GM18499 (cell line): ENCODE results near the gene STXBP6.
"Not testable (repeated sequence)": the region's sequence is repeated elsewhere in the genome, so short reads cannot be mapped to it uniquely, and the experiment has no call there.

Experiments
- ATAC-seq: cut with Tn5 transposase; IDR thresholded peaks from one replicate; pipeline ENCODE4 v1.9.1; 2021; ENCODE audit warnings: moderate number of reproducible peaks; ENCODE audit not compliant: insufficient read depth, unreplicated experiment

STXBP6 gene

DNA sequence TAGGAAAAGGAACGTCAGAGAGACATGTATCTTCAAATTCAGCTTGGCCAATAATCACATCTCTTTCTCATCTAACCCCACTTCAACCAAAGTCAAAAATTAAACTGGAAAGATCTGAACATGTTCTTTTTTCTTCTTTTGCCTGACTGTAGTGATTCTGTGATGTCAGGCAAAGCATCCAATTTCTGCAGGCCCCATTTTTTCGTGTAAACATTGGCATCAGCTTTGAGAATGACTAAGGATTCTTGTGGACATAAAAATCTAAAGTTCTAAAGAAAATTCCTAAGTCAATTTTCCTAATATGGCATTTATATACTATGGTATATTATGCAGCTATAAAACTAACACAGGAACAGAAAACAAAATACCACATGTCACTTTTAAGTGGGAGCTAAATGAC lies 89.1 kb downstream of the STXBP6 start:
- ATAC-seq = no peak

DNA sequence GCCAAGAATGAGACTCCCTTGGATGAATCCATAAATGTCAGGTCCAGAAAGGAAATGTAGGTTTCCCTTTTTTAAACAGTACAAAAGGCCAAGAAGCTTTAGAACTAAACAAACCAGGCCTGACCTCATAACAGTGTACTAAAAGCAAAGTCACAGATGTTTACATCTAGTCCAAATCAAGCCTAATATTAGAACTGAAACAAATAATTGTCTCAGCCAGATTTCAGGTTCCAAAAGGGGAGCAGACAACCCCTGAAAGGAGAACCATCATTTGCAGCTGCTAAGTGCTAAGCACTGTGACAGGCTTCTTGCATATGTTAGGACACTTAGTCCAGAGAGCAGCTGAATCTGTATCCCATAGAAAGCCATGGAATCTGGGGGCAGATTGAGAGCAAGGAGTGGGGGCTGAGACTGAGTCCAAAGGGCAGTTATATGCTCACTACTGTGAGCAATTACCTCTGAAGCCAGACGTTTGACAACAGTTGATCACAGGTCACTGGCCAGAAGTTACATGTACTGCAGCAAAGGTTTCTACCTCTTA lies 90.1 kb downstream of the STXBP6 start:
- ATAC-seq = peak; percentile 70

DNA sequence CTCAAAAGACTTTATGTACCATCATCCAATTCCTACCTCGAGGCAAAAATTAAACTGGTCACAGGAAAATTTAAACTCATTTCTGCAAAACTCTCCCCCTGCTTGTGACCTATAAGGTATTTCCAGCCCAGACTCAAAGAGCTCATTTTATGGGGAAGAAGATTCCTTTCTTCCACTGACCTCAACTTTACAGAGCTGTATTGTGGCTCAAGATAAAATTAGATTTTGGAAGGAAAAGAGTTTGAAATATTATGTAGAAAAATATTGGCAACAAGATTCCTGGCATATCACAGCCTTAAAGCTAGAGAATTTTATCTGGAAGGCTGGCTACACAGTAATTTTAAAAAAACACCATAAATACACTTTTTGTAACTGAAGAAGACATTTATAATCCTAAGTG lies 91.7 kb downstream of the STXBP6 start:
- ATAC-seq = no peak

DNA sequence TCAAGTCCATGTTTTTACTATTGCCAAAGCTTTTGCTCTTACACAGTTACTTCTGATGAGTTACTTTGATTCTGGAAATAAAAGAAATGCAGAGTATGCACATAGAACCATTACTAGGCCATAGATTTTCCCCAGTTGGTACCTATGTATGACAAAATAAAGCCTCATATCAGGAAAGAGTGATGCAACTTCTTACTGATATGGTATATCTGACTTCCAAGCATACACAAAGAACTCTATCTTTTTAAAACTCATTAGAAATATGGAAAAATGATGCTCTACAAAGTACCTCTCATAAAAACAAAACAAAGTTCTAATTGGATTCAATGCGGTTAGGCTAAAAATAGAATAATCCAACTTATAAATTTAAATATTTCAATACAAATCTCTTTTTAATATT lies 92.1 kb downstream of the STXBP6 start:
- ATAC-seq = no peak

DNA sequence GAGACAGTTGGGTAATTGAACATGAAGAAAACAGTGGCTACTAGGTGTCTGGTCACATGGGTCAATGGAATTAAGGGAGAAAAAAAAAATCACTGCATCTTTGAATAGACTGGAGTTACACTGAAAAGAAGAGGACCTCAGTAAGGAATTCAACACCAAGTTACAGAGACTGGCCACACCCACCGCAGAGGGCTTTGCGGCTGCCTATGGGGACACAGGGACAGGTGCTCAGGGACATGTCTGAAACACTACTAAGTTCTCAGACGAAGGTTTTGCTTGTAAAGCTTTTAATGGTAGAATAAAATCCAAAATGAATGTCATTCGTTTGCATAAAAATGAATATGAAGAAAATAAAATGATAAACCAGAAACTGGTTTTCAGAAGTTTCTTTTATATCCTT lies 93.8 kb downstream of the STXBP6 start:
- no peak for ATAC-seq

DNA sequence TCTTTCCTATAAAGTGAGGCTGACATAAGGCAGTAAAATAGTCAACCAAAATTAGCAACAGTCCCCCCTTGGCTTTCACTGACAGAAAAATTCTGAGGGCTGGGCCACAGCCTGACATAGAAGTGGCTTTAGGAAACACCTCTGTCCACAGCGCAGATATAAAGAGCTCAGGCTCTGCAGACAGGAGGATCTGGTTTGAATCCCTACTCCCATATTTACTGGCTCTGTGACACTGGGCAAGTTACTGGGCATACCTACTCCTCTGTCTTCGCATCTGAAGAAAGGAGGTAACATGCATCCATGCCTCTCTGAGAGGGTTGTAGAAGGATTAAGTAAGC lies 95.3 kb downstream of the STXBP6 start:
- no peak for ATAC-seq

DNA sequence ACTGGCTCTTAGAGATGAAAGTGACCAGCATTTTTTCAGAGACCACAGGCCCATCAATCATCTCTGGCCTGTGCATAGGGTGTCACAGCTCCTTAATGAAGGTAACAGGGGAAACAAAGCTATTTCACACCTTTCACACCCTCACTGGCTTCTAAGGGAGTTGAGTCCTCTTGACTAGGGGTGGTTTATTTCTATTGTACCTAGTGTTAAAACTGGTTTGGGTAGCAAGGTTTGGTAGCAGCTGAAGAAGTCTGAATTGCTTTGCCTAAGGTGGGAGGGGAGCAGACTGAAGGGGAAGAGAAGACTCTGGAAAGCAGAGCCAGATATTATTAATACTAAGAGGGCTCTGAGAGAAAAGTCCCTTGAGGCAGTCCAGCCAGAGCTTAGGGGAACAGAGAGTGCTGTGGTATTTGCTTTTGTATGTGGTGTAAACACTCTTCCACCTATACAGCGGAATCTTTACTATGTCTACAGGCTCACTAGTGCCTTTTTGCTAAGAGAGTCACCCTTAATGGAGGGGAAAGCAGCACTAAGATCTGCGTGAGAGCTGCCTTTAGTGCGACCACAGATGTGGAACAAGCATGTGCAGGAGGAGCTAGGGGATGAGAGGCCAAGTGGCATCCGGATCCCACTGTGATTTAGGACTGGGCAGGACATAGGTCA lies 95.8 kb downstream of the STXBP6 start:
- peak; percentile 68 for ATAC-seq

DNA sequence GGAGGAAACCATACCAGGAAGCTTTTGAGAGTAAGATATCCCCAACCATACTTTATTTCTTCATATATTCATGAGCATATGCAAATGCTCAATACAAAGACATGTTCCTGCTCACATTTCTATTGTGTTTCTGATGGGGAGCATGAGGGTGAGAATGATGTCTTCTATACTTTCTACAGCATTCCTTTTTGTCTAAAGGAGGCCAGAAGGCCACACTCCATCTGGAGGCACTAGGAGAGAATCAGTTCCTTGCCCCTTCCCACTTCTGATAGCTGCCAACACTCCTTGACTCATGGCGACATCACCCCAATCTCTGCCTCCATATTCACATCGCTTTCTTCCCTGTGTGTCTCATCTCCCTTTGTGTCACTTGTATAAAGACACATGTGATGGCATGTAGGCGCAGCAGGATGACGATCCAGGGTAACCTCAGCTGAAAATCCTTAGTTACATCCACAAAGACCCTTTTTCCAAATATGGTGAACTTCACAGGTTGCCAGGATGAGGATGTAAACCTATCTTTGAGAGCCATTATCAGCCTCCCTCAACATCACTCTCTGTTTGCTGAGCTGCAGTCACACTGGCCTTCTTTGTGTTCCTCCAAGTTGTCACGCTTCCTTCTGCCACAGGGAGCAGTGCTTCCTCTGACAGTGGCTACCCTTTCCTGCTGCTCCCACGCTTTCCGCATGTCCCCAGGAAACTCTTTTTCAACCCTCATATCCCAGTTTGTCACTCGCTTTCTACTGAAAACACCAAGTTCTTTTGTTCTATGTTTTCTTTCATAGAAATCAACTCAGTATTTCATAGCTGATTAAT lies 96.9 kb downstream of the STXBP6 start:
- ATAC-seq = no peak

DNA sequence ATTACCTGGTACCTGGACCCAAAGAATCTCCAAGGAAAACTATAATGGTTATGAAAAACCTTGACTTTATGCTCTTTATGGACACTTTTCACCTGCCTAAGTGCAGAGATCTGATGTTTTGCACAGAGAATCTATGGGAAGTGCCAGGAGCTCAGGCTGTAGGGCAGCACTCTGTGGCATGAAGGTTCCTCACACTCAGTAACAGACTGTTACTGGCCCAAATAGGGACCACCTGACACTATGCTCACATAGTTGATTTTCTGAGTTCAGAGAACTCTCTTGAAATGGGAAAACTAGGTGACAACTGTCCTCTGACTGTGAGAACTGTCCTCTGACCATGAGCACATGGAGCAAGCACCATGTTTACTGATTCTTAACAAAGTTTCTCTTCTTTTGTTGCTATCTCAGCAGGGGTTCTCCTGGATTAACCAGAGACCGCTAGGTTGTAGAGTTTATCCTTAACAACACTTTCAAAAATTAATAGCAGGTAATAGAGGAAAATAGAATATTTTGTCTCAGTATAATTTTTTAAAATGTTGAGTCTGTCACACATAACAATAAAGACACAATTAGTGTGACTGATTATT lies 101.6 kb downstream of the STXBP6 start:
- ATAC-seq = no peak

DNA sequence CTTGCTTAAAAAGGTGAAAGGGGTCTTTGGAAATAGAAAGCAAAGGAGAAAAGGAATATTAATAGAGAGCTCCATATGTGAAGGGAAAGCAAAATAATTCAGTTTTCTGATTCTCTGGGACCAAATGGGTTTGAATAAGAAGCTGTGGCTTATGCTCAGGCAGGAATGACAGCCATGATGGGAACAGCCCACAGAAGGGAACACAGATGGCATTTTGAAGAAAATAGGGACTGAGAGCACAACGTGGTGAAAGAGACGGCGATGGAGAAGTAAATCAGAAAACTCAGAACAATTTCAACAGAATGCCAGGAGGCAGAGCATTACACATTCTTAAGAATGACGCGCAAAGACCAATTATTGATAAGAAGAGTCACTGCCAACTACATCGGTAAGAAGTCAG lies 102.8 kb downstream of the STXBP6 start:
- ATAC-seq = no peak

DNA sequence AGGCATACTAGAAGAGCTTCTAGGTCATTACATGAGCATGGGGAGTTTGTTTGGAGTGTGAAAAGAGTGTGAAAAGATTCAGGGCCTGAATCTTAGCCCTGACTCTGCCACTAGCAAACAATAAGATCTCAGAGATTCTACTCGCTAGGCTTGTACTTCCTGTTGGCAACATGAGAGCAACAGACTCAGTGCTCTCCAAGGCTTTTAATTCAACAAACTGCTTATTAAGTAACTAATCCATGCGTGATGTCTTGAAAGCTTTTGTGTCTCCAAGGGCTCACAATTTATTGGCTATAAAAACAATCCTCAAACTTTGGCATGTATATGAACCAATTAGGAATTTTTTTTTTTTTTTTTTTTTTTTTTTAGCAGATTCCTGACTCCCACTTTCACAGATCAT lies 105.1 kb downstream of the STXBP6 start:
- no peak for ATAC-seq

DNA sequence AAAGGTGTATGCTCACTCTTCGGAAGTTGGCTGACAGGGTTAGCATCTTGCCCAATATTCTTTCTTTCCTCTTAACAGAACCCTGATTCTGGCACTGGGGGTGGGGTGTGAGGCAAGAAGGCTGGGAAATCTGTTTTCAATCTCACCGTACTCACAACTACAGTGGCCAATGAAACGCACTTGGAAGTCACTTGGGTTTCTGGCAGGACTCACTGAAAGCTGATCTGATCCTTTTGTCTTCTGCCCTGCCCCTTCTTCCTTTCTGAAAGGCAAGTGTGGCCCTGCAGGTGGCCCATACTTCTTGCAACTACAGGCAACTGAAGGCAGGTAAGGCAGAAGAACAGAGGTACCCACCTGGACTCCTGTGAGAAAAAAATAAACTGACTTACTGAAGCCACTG lies 106.9 kb downstream of the STXBP6 start:
- no peak for ATAC-seq

DNA sequence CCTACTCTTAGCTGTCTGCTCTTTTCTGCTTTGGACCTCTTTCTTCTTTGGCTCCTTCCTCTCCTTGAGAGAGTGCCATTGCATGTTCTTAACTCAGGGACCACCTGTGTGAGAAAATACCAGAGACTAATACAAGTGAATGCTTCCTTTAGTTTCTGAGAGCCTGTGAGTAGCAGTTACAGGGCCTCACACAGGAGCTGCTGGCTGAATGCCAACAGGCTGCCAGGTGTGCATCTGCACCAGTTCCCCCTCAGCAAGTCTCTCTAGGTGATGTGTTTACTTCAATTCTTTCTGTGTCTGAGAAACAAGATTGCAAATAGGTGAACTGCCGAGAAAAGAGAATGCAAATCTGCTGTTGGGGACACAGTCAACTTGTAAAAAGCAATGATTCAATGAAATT lies 108.2 kb downstream of the STXBP6 start:
- ATAC-seq = no peak

DNA sequence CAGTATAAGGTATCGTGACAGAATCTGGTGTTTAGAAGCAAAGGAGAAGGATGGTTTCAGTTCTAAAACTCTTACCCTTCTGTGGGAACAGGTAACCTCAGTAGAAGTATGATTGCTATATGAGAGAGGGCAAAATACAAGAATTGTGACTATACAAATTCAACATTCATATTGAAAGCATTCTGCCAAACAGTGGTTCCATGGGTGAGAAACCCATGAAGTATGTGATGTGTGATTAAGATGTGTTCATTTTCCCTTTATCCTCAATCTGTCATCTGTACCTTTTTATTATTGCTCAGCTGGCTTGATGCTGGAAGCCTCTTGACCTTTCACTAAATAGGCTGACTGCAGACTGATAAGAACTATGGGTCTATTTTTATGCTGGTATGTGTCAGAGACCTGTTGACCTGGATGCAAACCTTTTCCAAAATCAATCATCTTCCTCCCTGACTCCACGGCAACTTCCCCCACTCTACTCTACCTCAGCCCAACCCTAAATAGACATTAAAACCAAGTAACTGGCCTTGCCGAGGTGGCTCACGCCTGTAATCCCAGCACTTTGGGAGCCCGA lies 109.6 kb downstream of the STXBP6 start:
- no peak for ATAC-seq

DNA sequence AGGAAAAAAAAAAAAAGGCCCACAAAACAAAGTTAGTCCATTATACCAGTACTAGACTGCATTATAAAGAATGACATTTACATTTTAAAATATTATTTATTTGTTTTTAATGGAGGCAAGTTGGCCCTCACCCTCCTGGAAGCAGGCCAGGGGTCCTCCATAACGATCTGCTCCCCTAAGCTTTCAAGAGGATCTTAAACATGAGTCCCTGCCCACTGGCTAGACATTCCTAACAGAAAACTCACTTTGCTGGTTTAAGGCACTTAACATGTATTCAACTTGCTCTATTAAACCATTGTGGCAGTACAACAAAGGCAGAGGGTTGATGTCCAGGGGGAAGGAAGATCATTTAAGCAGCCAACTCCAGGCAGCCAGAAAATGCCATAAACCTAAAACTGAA lies 111.4 kb downstream of the STXBP6 start:
- ATAC-seq = no peak

DNA sequence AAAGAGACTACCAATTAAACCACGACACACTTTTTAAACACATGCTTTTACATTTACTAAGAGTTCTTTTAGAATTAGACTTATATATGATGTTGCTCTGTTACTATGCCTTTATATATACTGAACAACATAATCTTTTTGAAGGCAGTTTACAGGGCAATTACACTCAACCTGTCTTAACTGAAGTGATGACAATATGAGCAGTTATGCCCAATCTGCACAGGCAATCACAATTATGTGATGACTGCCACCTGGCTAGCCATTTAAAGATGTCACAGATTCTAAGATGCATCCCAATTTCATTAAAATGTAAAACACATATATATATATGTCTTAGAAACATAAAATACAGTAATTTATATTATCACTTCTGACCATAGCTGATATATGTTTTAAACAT lies 112.6 kb downstream of the STXBP6 start:
- ATAC-seq = no peak

DNA sequence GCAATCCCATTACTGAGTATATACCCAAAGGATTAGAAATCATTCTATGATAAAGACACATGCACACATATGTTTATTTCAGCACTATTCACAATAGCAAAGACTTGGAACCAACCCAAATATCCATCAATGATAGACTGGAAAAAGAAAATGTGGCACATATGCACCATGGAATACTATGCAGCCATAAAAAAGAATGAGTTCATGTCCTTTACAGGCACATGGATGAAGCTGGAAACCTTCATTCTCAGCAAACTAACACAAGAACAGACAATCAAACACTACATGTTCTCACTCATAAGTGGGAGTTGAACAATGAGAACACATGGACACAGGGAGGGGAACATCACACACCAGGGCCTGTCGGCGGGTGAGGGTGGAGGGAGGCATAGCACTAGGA lies 113.2 kb downstream of the STXBP6 start:
- not testable (repeated sequence) for ATAC-seq

DNA sequence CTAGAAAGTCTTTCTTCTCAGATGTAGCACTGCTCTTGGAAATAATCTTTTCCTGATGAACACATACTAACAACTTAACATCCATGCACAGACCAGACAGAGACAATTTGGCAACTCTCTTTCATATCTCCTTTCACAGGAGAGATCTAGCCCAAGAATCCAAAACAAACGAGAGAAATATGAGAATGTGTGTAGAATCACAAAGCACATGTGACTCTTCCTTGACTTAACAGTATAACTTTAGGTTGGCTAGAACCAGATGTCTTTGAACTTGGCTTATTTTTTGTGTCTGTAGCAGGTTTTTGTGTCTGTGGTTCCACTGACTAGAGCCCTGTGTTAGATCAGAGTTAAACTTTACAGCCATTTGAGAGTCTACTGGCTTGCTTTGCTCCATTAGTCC lies 114.2 kb downstream of the STXBP6 start:
- ATAC-seq = no peak

DNA sequence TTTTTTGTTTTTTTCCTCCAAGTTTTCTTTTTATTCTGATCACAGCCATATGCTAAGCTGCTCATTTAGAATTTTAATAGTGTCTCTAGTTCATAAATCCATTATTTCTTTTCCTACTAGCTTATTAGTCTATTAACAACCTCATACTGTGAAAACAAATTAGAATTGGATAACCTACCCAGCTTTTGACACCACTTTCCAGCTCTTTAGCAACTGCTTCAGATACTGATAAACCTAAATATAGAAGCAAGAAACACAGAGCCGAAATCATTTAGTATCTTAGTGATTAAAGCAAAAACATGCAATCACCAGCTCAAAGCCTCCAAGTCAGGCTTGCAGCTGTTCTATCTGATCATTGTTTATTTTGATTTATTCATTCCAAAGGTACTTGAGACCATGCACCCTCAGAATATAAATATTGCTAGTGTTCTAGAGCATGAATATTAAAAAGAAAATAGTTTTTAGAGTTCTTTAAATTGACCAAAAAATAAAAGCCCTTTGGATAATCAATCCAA lies 121.5 kb downstream of the STXBP6 start:
- ATAC-seq = no peak

DNA sequence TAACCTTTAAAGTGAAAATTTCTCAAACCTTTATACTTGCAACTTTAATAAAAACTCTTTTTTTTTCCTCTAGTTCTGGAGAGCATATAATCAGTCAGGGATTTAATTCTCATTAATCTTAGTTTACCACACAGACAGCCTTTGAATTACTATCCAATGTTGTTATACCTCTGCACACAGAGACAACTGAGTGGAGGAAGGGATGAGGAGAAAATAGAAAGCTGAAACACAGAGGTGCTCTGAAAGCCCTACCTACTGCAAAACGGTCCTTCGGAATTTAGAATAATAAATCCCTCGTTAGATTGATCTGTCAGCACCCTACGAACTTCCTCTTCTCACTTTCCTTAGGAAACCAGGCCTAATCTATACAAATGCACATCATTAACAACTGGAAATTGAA lies 122.1 kb downstream of the STXBP6 start:
- no peak for ATAC-seq

DNA sequence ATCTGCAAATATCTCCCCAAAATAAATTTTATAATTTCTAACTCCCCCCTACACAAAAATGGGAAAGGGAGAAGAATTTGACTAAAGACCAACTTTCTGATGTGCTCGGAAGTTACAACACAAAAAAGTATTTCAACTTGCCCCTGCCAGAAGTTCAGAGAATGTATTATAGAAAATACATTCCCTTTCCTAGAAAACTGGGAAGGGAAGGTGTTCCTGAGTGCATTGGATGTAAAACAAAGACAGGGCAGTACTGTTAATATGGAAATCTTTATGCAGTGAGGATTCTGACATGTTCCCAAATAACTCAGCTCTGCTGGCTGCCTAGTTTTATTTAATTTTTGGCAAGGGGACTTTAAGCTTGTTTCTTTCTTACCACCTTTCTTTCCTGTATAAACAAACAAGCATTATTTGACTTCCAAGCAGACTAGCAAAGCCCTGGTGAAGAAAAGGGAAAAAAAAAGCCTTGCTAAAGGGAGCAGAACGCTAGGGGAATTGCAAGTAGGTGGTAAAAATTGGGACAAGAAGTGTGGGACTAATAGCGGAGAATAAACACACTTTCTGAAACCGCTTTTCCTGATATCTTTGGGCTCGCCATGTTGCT lies 124.1 kb downstream of the STXBP6 start:
- ATAC-seq = no peak
